Measurements from ENCODE around the gene FAM120B. TPM values are rescaled to one million over a fixed set of nuclear protein-coding genes. Genes with fewer than 3 reads are reported as not detected.

FAM120B gene
- total and polyA plus RNA-seq, 2 of the 4 experiments (the other 2 are of a cell fraction), result 15.3 to 28.0 TPM

GRCh38 chr6:170447561-170447930 is 141.0 kb downstream of the FAM120B start:
- Histone ChIP-seq H2AK9ac (replicated peaks; ENCODE audit: low read depth, low read length, poor library complexity) (no peak overlapping the region), H2BK5ac (ENCODE audit: low read depth, low read length, poor library complexity, severe bottlenecking) (no peak overlapping the region), H3K27ac (ENCODE audit: insufficient read depth, low read length) (no peak overlapping the region), H3K79me1 (ENCODE audit: low read depth in 1 of 2, low read length in 2 of 2) (no peaks in the 10 kb centered on the region), H3K4me2 (ENCODE audit: low read depth, low read length) (no peak overlapping the region), H2AK5ac (ENCODE audit: low read depth, low read length) (no peak overlapping the region), H2BK120ac (ENCODE audit: low read depth, low read length) (no peak overlapping the region), H3K18ac (ENCODE audit: low read depth, low read length) (no peak overlapping the region), H3K23ac (ENCODE audit: low read depth, low read length) (no peak overlapping the region), H4K20me1 (ENCODE audit: insufficient read depth, low read length) (no peaks in the 10 kb centered on the region), H2BK15ac (ENCODE audit: low read depth, low read length) (no peak overlapping the region), H3K14ac (replicated peaks; ENCODE audit: low read depth, low read length) (no peak overlapping the region), H3K9me1 (ENCODE audit: insufficient read depth, low read length) (no peaks in the 10 kb centered on the region; the same call in 1 of the 2 replicates), H3K36me3 (ENCODE audit: control insufficient read depth, insufficient read depth, low read length) (no peaks in the 10 kb centered on the region), H4K5ac (ENCODE audit: low read depth, low read length) (no peak overlapping the region), H4K91ac (ENCODE audit: insufficient read depth, low read depth, low read length) (no peak overlapping the region), H3K4me3 (ENCODE audit: insufficient read depth, low read depth, low read length) (no peak overlapping the region), H3K9me3 (ENCODE audit: control insufficient read depth, insufficient read depth, low read length) (no peaks in the 10 kb centered on the region; the same call in 1 of the 2 replicates), H3K56ac (ENCODE audit: extremely low read depth, insufficient read depth, low read length) (no peak overlapping the region), H3K9ac (ENCODE audit: low read depth, low read length) (no peak overlapping the region), H2BK20ac (ENCODE audit: low read depth, low read length) (no peak overlapping the region), H3K4me1 (ENCODE audit: control insufficient read depth, insufficient read depth, low read length) (no peaks in the 10 kb centered on the region), H3K4ac (ENCODE audit: low read depth, low read length) (no peak overlapping the region), H2AFZ (replicated peaks; ENCODE audit: low read length, poor library complexity) (no peak overlapping the region), H4K8ac (ENCODE audit: low read depth in 2 of 2, low read length in 2 of 2) (no peak overlapping the region), H3K27me3 (ENCODE audit: control insufficient read depth, insufficient read depth, low read length) (no peaks in the 10 kb centered on the region)
- dilution Hi-C loops (cut with HindIII; ENCODE audit: low sequenced_read_pairs, unreplicated experiment) (no loop called here), in situ Hi-C loops (cut with MboI; ENCODE audit: low sequenced_read_pairs) (no loop called here), intact Hi-C loops (cut with micrococcal nuclease) (no loop called here)
- no peak for DNase-seq
- ChIA-PET CTCF (no interaction called here), POLR2A (ENCODE audit: unreplicated experiment) (no interaction called here)
- TF ChIP-seq RCOR1 (IDR thresholded peaks at IDR 0.05; ENCODE audit: insufficient replicate concordance, low read length) (no peak), CTCF (conservative IDR thresholded peaks at IDR 0.05; ENCODE audit: low read depth, low read length) (no peak), POLR2A (IDR thresholded peaks at IDR 0.05; ENCODE audit: low read depth, low read length) (no peak), MAZ (IDR thresholded peaks at IDR 0.05; ENCODE audit: borderline replicate concordance, low read depth, low read length) (no peak), RFX5 (IDR thresholded peaks at IDR 0.05; ENCODE audit: low read depth, low read length) (no peak), CEBPB (IDR thresholded peaks at IDR 0.05; ENCODE audit: low read depth, low read length) (no peak), USF2 (IDR thresholded peaks at IDR 0.05; ENCODE audit: low read depth, low read length) (no peak), NFE2L2 (IDR thresholded peaks at IDR 0.05; ENCODE audit: low read depth, low read length) (no peak), SMC3 (IDR thresholded peaks at IDR 0.05; ENCODE audit: low read depth, low read length) (no peak), ELK1 (IDR thresholded peaks at IDR 0.05; ENCODE audit: borderline replicate concordance, low read depth, low read length) (no peak), MAFK (IDR thresholded peaks at IDR 0.05; ENCODE audit: low read depth, low read length) (no peak), CHD1 (IDR thresholded peaks at IDR 0.05; ENCODE audit: low read depth, low read length) (no peak)
- 92% methylated on average over 12 of the region's 14 CpGs; no CpG with 5 or more reads in 1 of the 2 experiments for WGBS, 2 experiments (ENCODE audit: extremely low coverage in 2 of 2, insufficient read length in 1 of 2)
- ATAC-seq (ENCODE audit: low read depth), result no peak
- no TSS peak for BruUV-seq (replicated peaks)
